Activated CD4-positive, alpha-beta memory T cell treated with anti-CD3 and anti-CD28 coated beads for 36 hours (primary cell): Measurements from ENCODE around the gene A2ML1. TPM values are rescaled to one million over a fixed set of nuclear protein-coding genes. Genes with fewer than 3 reads are reported as not detected.
"Not testable (repeated sequence)": the region's sequence is repeated elsewhere in the genome, so short reads cannot be mapped to it uniquely, and the experiment has no call there.

Source experiments
- CTCF ChIA-PET: fragments of 350-600 bp; sonication (Branson Sonifier 250); formaldehyde crosslinking; loops from one replicate; lab custom pipeline; 2021; ENCODE audit warnings: antibody characterized with exemption, inconsistent platforms; lab: Charles Lee
- POLR2A ChIA-PET: fragments of 350-600 bp; sonication (Branson Sonifier 250); formaldehyde crosslinking; loops from one replicate; lab custom pipeline; 2021; ENCODE audit warnings: antibody characterized with exemption; lab: Charles Lee
- DNase-seq: peaks from one replicate; pipeline ENCODE4 v3.0.0-alpha.2; 2020
- H3K27ac Mint-ChIP-seq: one replicate; pipeline ENCODE4 v1.8.0; 2021; ENCODE audit warnings: mixed read lengths
- H3K27me3 Mint-ChIP-seq: one replicate; pipeline ENCODE4 v1.8.0; 2021; ENCODE audit warnings: mixed read lengths
- H3K36me3 Mint-ChIP-seq: one replicate; pipeline ENCODE4 v1.8.0; 2021; ENCODE audit warnings: mixed read lengths
- H3K4me1 Mint-ChIP-seq: one replicate; pipeline ENCODE4 v1.8.0; 2021; ENCODE audit warnings: low read depth, mixed read lengths
- H3K4me3 Mint-ChIP-seq: one replicate; pipeline ENCODE4 v1.8.0; 2021; ENCODE audit warnings: mild to moderate bottlenecking, mixed read lengths
- H3K9me3 Mint-ChIP-seq: one replicate; pipeline ENCODE4 v1.8.0; 2021; ENCODE audit warnings: mixed read lengths
- intact Hi-C: fragments of 100-400 bp; cut with micrococcal nuclease; formaldehyde crosslinking; loops from one replicate; pipeline ENCODE4 v1.15.1; 2023
- total RNA-seq, 2 experiments: library from RNA; stranded (reverse); gene quantifications; one replicate each; pipeline ENCODE4 v1.2.3, GENCODE V29; 2021

The A2ML1 gene
- not detected for total RNA-seq

DNA sequence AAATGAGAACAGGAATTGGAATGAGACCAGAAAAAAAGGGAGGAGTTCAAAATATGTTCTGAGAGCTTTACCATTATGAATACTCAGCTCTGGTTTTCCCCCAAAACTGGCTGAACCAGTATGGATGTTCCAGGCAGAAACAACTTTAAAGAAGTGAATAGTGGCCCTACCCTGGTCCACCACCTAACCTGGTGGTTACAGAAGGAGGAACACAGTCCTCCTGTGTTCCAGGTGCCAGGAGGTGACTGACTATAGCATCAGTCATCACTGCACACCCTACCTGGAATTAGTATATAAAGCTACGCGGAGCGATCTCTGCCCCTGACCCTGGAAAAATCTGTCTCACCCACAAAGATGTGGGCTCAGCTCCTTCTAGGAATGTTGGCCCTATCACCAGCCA, at the start of gene A2ML1:
Gene A2ML1, plus strand, starts transcription at position 324 of the 400 bp plus-strand sequence. Its CDS starts 31 bp downstream, at position 355.
- Mint-ChIP-seq H3K27ac (no peak within 1 kb of the TSS), H3K4me1 (peaks cover under 1% of the 10 kb centered on the region), H3K9me3 (peaks cover 4% of the 10 kb centered on the region), H3K36me3 (no peaks in the 10 kb centered on the region), H3K4me3 (no peak within 1 kb of the TSS), H3K27me3 (peaks cover 1% of the 10 kb centered on the region)
- intact Hi-C loops: no loop called here
- DNase-seq: no peak
- POLR2A ChIA-PET: no interaction called here
- CTCF ChIA-PET: interaction anchor here (0.6 to 1.5 kb wide), 4 partner anchors 11 to 278 kb away, joined by 3 to 4 read pairs (median 3); no protein-coding TSS in a partner anchor

DNA sequence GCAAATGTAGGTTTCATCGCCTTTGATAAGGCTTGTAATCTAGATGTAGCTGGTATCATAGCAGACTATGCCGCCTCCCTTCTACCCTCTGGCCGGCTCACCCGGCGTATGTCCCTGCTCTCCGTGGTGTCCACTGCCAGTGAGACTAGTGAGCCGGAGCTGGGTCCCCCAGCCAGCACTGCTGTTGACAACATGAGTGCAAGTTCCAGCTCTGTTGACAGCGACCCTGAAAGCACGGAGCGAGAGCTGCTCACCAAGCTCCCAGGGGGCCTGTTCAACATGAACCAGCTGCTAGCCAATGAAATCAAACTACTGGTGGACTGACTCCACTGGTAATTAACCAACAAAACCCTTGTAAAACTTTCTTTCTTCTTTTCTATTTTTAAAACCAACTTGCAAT, 49.0 kb upstream of the A2ML1 start:
- no peak for DNase-seq
- no peaks in the 10 kb centered on the region for H3K4me1 Mint-ChIP-seq
- intact Hi-C loops: no loop called here
- H3K36me3 Mint-ChIP-seq: peaks cover 4% of the 10 kb centered on the region
- no peak overlapping the region for H3K4me3 Mint-ChIP-seq
- H3K27ac Mint-ChIP-seq: no peak overlapping the region
- ChIA-PET CTCF (no interaction called here), POLR2A (no interaction called here)
- no peaks in the 10 kb centered on the region for H3K27me3 Mint-ChIP-seq
- H3K9me3 Mint-ChIP-seq: no peaks in the 10 kb centered on the region

DNA sequence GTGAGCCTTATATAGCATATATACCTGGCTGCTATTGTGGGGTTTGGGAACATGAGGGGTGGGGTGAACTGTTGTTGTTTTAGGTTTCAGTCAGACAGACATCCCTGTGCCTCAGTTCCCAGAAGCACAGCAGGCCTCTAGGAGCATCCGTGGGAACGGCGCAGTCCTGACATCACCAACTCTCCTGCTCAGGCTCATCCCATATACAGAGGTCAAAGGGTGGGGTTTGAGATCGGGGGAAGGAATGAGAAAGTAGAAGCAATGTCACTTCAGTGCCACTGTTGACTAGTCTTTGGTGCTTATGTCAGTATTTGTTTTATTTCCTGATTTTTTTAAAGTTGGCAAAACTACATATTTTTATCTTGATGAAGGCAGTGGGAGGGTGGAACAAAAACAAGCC, 43.1 kb upstream of the A2ML1 start:
- Mint-ChIP-seq H3K27ac (no peak overlapping the region), H3K4me1 (no peaks in the 10 kb centered on the region), H3K36me3 (no peaks in the 10 kb centered on the region), H3K27me3 (no peaks in the 10 kb centered on the region), H3K4me3 (no peak overlapping the region), H3K9me3 (no peaks in the 10 kb centered on the region)
- intact Hi-C loops: no loop called here
- ChIA-PET CTCF (interaction anchor here (0.6 to 1.0 kb wide), 2 partner anchors 111 to 136 kb away, joined by 3 to 4 read pairs; no protein-coding TSS in a partner anchor), POLR2A (no interaction called here)
- DNase-seq: no peak

DNA sequence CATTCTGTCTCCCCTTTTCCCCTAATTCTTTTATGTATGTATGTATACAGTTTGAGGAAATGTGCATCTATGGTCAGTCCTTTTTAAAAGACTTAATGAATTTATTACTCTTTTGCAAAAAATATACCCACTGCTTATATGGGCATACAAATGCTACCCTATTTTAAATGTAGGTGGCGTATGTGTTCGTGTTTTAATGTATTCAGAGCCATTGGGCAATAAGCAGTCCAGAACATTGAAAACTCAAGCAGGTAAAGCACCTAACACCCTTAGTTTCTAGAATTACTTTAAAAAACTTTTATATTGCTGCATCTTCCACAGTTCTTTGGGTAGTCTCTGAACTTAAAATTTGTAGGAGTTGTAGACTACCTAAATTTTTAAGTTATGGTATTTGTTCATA, 42.6 kb upstream of the A2ML1 start:
- H3K4me3 Mint-ChIP-seq: no peak overlapping the region
- ChIA-PET POLR2A (interaction anchor here (0.6 kb wide), 1 partner anchor 26 kb away, joined by 3 read pairs; no protein-coding TSS in a partner anchor), CTCF (no interaction called here)
- no peaks in the 10 kb centered on the region for H3K4me1 Mint-ChIP-seq
- DNase-seq: no peak
- H3K27me3 Mint-ChIP-seq: no peaks in the 10 kb centered on the region
- H3K27ac Mint-ChIP-seq: no peak overlapping the region
- intact Hi-C loops: no loop called here
- H3K36me3 Mint-ChIP-seq: no peaks in the 10 kb centered on the region
- no peaks in the 10 kb centered on the region for H3K9me3 Mint-ChIP-seq

DNA sequence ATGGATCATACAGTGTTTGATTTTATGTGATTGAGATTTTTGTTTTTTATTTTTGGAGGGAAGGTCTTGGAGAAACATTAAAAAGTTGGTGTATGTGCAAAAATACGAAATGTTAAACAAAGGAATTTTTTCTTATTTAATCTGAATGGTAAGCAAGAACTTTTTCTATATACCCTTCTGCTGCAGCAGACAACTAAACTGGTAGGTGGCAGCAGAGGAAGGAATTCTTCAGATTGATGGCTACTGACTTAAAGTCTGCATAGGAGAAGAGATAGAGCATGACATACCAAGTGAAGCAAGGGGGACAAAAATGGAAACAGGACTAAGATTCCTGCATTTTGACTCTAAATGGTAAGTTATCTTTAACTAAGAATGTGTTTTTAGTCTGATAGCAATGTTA, 42.0 kb upstream of the A2ML1 start:
- ChIA-PET POLR2A (interaction anchor here (0.6 kb wide), 1 partner anchor 27 kb away, joined by 3 read pairs; no protein-coding TSS in a partner anchor), CTCF (no interaction called here)
- Mint-ChIP-seq H3K36me3 (no peaks in the 10 kb centered on the region), H3K4me1 (no peaks in the 10 kb centered on the region), H3K27me3 (no peaks in the 10 kb centered on the region), H3K4me3 (no peak overlapping the region), H3K27ac (no peak overlapping the region), H3K9me3 (no peaks in the 10 kb centered on the region)
- intact Hi-C loops: no loop called here
- DNase-seq: no peak

DNA sequence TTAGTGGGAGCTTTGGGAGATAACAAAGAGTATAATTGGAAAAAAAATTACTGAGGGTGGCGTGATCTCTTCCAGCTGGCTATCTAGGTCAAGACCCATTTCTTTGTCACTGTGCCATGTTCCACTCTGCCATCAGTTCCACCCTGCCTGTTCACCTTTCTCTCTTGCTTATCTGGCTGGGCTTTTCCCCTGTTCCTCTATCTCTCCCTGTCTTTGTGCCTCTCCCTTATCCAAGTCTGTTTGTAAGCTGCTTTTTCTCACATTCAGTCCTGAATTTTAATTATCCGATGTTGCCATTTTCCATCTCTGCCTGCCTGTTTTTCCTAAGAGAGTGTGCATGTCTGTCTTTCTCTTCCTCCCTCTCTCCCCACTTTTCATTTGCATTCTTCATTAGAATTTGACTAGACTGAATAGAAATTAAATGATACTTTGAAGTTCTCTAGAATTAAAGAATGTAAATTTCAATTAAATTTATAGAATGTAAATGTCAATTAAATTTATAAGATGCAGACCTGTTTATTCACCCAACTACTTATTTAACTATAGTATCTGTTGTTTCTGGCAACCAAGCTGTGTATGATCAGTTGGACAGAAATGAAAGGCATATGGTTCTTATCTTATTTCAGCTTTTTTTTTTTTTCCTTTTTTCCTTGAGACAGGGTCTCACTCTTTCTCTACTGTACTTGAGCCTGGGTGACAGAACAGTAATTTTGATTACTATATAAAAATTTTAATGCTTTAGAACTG, 40.9 kb upstream of the A2ML1 start:
- intact Hi-C loops: no loop called here
- CTCF ChIA-PET: interaction anchor here (0.8 to 1.6 kb wide), 2 partner anchors 109 to 268 kb away, joined by 4 to 7 read pairs; no protein-coding TSS in a partner anchor

DNA sequence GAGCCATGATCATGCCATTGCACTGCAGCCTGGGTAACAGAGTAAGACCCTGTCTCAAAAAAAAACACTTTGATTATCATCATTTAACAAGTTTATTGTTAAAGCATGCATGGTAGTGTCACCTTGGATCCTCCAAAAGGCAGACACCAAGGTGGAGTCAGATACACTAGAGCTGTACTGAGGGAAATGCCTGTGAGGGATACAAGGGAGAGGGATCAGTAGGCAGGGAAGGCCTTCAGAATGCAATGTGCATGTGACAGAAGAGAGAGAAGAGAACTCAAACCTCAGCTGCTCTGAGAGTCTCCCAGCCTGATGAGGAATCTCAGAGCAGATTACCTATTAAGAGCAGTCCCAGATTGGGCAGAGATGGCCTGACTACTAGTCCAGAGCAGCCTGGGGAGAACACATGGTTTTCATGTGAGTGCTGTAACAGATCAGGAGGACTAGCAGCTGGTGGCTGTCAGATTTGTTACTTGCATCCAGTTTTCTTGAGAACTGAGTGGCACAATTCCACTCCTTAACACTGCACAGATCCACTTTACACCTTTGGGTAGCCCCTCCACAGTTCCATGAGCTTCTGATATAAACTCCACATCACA, 38.0 kb upstream of the A2ML1 start:
- intact Hi-C loops: no loop called here
- Mint-ChIP-seq H3K4me3 (no peak overlapping the region), H3K27ac (no peak overlapping the region), H3K36me3 (no peaks in the 10 kb centered on the region), H3K27me3 (no peaks in the 10 kb centered on the region), H3K9me3 (no peaks in the 10 kb centered on the region), H3K4me1 (no peaks in the 10 kb centered on the region)
- DNase-seq: no peak
- CTCF ChIA-PET: no interaction called here
- POLR2A ChIA-PET: no interaction called here

More for the DNA sequence above, 40.9 kb upstream of the A2ML1 start:
- Mint-ChIP-seq H3K4me1 (no peaks in the 10 kb centered on the region), H3K36me3 (no peaks in the 10 kb centered on the region), H3K27me3 (no peaks in the 10 kb centered on the region), H3K9me3 (no peaks in the 10 kb centered on the region), H3K4me3 (no peak overlapping the region), H3K27ac (no peak overlapping the region)
- no peak for DNase-seq
- POLR2A ChIA-PET: no interaction called here

DNA sequence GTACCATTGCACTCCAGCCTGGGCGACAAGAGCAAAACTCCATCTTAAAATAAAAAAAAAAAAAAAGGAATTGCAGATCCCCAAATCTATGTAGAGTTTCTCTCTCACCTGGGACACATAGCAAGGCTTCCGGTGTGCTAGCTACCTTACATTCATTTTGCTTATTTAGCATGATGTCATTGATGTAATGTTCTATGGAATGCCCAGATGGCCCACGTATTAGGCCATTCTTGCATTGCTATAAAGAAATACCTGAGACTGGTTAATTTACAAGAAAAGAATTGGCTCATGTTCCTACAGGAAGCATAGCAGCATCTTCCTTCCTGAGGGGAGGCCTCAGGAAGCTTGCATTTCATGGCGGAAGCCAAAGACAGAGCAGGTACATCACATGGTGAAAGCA, 36.9 kb upstream of the A2ML1 start:
- intact Hi-C loops: no loop called here
- Mint-ChIP-seq H3K36me3 (no peaks in the 10 kb centered on the region), H3K4me3 (no peak overlapping the region), H3K4me1 (no peaks in the 10 kb centered on the region), H3K27ac (no peak overlapping the region), H3K9me3 (no peaks in the 10 kb centered on the region), H3K27me3 (no peaks in the 10 kb centered on the region)
- DNase-seq: no peak
- ChIA-PET POLR2A (interaction anchor here (0.6 kb wide), 1 partner anchor 18 kb away, joined by 3 read pairs; no protein-coding TSS in a partner anchor), CTCF (no interaction called here)

DNA sequence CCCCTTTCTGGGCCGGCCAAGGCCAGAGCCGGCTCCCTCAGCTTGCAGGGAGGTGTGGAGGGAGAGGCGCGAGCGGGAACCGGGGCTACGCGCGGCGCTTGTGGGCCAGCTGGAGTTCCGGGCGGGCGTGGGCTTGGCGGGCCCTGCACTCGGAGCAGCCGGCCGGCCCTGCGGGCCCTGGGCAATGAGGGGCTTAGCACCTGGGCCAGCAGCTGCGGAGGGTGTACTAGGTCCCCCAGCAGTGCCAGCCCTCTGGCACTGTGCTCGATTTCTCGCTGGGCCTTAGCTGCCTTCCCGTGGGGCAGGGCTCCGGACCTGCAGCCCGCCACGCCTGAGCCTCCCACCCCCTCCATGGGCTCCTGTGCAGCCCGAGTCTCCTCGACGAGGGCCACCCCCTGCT, 35.2 kb upstream of the A2ML1 start:
- H3K9me3 Mint-ChIP-seq, H3K4me3 Mint-ChIP-seq, H3K4me1 Mint-ChIP-seq, POLR2A ChIA-PET, H3K27ac Mint-ChIP-seq, DNase-seq, CTCF ChIA-PET, H3K36me3 Mint-ChIP-seq, H3K27me3 Mint-ChIP-seq, intact Hi-C loops: not testable (repeated sequence)

DNA sequence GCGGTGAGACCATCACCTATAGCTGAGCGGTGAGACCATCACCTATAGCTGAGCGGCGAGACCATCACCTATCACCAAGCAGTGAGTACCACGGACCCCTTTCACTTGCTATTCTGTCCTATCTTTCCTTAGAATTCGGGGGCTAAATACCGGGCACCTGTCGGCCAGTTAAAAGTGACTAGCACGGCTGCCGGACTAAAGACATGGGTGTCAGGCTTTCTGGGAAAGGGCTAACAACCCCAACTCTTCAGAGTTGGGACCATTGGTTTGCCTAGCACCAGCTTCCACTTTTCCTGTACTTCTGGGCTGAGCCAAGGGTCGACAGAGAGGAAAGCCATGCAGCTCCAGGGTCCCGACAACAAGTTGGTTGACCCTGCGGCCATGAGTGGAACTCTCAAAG, 33.7 kb upstream of the A2ML1 start:
- DNase-seq, H3K27me3 Mint-ChIP-seq, POLR2A ChIA-PET, H3K27ac Mint-ChIP-seq, H3K4me1 Mint-ChIP-seq, CTCF ChIA-PET, intact Hi-C loops, H3K36me3 Mint-ChIP-seq, H3K9me3 Mint-ChIP-seq: not testable (repeated sequence)
- H3K4me3 Mint-ChIP-seq: peak overlapping the region; percentile 61

DNA sequence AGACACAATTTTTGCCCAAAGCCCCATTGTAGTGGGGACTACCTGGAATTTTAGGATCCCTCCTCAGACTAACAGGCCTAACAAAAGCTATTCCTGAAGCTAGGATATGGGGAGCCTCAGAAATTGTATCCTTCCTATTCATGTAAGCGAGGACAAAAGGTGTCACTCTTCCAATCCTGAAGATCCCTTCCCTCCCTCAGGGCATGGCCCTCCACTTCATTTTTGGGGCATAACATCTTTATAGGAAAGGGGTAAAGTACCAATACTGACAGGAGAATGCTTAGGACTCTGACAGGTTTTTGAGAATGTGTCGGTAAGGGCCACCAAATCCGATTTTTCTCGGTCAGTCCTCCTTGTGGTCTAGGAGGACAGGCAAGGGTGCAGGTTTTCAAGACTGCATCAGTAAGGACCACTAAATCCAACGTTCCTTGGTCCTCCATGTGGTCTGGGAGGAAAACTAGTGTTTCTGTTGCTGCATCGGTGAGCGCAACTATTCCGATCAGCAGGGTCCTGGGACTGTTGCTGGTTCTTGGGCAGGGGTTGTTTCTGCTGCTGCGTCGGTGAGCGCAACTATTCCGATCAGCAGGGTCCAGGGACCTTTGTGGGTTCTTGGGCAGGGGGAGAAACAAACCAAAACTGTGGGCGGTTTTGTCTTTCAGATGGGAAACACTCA, 32.9 kb upstream of the A2ML1 start:
- H3K4me1 Mint-ChIP-seq, POLR2A ChIA-PET, intact Hi-C loops, H3K36me3 Mint-ChIP-seq, H3K9me3 Mint-ChIP-seq, H3K27ac Mint-ChIP-seq, CTCF ChIA-PET, DNase-seq, H3K4me3 Mint-ChIP-seq, H3K27me3 Mint-ChIP-seq: not testable (repeated sequence)

DNA sequence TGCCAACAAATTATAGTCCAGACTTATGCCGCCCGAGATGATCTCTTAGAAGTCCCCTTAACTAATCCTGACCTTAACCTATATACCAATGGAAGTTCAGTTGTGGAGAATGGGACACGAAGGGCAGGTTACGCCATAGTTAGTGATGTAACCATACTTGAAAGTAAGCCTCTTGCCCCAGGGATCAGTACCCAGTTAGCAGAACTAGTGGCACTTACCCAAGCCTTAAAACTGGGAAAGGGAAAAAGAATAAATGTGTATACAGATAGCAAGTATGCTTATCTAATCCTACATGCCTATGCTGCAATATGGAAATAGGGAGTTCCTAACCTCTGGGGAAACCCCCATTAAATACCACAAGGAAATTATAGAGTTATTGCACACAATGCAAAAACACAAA, 29.2 kb upstream of the A2ML1 start:
- POLR2A ChIA-PET, H3K36me3 Mint-ChIP-seq, H3K9me3 Mint-ChIP-seq, DNase-seq, H3K4me1 Mint-ChIP-seq, H3K4me3 Mint-ChIP-seq, intact Hi-C loops, H3K27ac Mint-ChIP-seq, CTCF ChIA-PET, H3K27me3 Mint-ChIP-seq: not testable (repeated sequence)
